Activated CD8-positive, alpha-beta T cell treated with anti-CD3 and anti-CD28 coated beads, Interleukin-2, amount 10 ng/mL, durations not matched to agents 7 days and 5 days (primary cell): ENCODE data around the gene RNF213. TPM values are rescaled to one million over a fixed set of nuclear protein-coding genes. Genes with fewer than 3 reads are reported as not detected.

Source experiments
- ATAC-seq: fragments of 150-1000 bp; cut with Tn5 transposase; one replicate; pipeline ENCODE4 v1.10.0; 2021; ENCODE audit warnings: moderate library complexity
- CTCF ChIA-PET: fragments of 350-600 bp; sonication (Branson Sonifier 250); formaldehyde crosslinking; loops from one replicate; lab custom pipeline; 2021; ENCODE audit warnings: antibody characterized with exemption; lab: Charles Lee
- POLR2A ChIA-PET: fragments of 350-600 bp; sonication (Branson Sonifier 250); formaldehyde crosslinking; loops from one replicate; lab custom pipeline; 2021; ENCODE audit warnings: antibody characterized with exemption; lab: Charles Lee
- DNase-seq: peaks from one replicate; pipeline ENCODE4 v3.0.0-alpha.2; 2020
- H3K27ac Mint-ChIP-seq: one replicate; pipeline ENCODE4 v1.8.0; 2021; ENCODE audit warnings: mild to moderate bottlenecking, mixed read lengths
- H3K27me3 Mint-ChIP-seq: one replicate; pipeline ENCODE4 v1.8.0; 2021; ENCODE audit warnings: low read depth, mixed read lengths
- H3K36me3 Mint-ChIP-seq: one replicate; pipeline ENCODE4 v1.8.0; 2021; ENCODE audit warnings: low read depth, mixed read lengths
- H3K4me1 Mint-ChIP-seq: one replicate; pipeline ENCODE4 v1.8.0; 2021; ENCODE audit warnings: low read depth, mixed read lengths
- H3K4me3 Mint-ChIP-seq: one replicate; pipeline ENCODE4 v1.8.0; 2021; ENCODE audit warnings: mild to moderate bottlenecking, mixed read lengths
- H3K9me3 Mint-ChIP-seq: one replicate; pipeline ENCODE4 v1.8.0; 2022; ENCODE audit warnings: mixed read lengths; ENCODE audit not compliant: insufficient read depth
- total RNA-seq, 2 experiments: library from RNA; stranded (reverse); gene quantifications; one replicate each; pipeline ENCODE4 v1.2.3, GENCODE V29; 2021

The RNF213 gene
- total RNA-seq, 2 experiments from 2014 or later, result 438 to 455 TPM

DNA sequence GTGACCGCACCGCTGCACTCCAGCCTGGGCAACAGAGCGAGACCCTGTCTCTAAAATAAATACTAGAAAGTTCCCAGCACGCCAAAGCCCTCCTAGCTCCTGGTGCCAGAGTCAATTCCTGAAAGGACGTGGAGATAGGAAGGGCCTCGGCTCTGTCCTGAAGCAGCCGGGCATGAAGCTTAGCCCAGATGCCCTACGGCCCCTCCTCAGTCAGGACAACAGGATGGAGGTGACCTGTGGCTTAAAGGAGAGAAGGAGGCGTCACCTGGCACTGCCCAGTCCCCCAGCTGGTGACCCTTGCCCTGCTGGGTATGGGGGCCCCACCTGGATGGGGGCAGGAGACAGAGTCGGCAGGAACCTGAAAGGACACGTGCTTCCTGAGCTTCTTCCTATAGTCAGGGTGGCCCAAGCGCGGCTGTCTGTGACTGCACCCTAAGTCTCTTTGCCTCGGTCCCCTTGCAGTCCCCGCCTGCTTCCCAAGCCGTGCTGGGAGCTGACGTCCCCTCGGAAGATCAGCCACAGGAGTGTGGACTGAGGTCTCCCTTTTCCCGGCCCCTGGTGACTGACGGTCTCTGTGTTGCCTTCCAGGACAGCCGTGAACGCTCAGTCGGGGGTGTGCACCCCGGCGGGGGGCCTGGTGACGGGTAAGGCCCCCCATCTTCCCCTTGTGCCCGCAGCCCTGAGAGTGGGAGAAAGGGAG lies 14.9 kb upstream of the RNF213 start:
- DNase-seq, result no peak
- H3K27me3 Mint-ChIP-seq, result no peaks in the 10 kb centered on the region
- ChIA-PET POLR2A (no interaction called here), CTCF (interaction anchor here (1.1 kb wide), 1 partner anchor 49 kb away, joined by 4 read pairs; no protein-coding TSS in a partner anchor)
- H3K9me3 Mint-ChIP-seq, result no peaks in the 10 kb centered on the region
- H3K4me3 Mint-ChIP-seq, result no peak overlapping the region
- no peak for ATAC-seq
- H3K36me3 Mint-ChIP-seq, result no peaks in the 10 kb centered on the region
- H3K27ac Mint-ChIP-seq, result no peak overlapping the region
- H3K4me1 Mint-ChIP-seq, result no peaks in the 10 kb centered on the region

DNA sequence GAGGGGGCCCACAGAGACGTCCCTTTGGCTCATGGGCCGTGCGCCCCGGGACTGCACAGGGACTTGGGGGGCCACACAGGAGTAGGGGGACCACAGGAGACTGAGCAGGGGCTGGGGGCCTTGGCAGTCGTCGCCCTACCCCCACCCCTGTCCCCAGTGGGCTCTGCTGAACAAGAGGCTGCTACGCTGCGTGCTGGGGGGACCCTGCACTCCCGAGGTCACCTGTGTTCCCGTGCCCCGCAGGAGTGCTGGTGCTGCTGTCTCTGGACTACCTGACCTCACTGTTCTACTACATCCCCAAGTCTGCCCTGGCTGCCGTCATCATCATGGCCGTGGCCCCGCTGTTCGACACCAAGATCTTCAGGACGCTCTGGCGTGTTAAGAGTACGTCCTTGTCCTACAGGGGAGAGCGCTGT lies 14.4 kb upstream of the RNF213 start:
- peak overlapping the region; percentile 6 for H3K27ac Mint-ChIP-seq
- no peaks in the 10 kb centered on the region for H3K36me3 Mint-ChIP-seq
- H3K4me3 Mint-ChIP-seq, result no peak overlapping the region
- ATAC-seq (no peak), DNase-seq (no peak)
- no peaks in the 10 kb centered on the region for H3K4me1 Mint-ChIP-seq
- no peaks in the 10 kb centered on the region for H3K27me3 Mint-ChIP-seq
- ChIA-PET CTCF (interaction anchor here (1.1 kb wide), 1 partner anchor 50 kb away, joined by 4 read pairs; no protein-coding TSS in a partner anchor), POLR2A (no interaction called here)
- H3K9me3 Mint-ChIP-seq, result no peaks in the 10 kb centered on the region

DNA sequence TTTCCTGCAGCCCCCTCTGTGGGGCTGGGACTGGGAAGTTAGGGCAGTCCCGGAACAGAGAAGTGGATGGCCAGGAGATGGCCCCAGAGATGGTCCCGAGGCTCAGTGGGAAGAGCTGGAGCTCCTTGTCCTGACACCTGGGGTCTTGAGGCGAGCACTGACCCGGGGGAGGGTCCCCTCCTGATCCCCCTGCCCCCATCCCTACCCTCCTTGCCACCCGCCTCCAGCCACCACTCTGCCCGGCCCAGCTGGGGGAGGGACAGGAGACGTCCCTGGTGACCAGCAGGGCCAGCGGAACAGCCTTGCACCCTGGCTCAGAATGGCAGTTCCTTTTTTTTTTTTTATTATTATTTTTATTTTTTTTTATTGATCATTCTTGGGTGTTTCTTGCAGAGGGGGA lies 13.9 kb upstream of the RNF213 start:
- Mint-ChIP-seq H3K4me1 (no peaks in the 10 kb centered on the region), H3K9me3 (no peaks in the 10 kb centered on the region), H3K27ac (peak overlapping the region; percentile 6), H3K36me3 (no peaks in the 10 kb centered on the region), H3K27me3 (no peaks in the 10 kb centered on the region), H3K4me3 (no peak overlapping the region)
- CTCF ChIA-PET, result no interaction called here
- DNase-seq (no peak), ATAC-seq (no peak)
- POLR2A ChIA-PET, result no interaction called here

DNA sequence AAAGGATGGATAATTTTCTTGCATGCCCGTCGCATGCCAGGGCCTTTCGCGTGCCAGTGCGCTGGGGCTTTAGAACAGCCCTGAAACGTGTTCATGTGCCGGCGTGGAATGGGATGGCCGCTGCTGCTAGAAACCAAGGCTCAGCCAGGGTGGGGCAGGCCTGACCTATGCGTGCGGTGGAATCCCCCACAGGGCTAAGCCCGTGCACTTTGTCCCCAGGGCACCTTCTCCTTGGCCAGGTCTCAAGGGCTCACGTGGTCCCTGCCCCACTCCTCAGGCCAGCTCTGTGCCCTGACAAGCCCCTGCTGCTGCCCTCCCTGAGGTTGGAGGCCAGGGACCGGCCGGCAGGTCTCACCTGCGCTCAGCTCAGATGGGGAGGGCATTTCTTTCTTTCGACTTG lies 13.1 kb upstream of the RNF213 start:
- H3K27ac Mint-ChIP-seq, result no peak overlapping the region
- H3K36me3 Mint-ChIP-seq, result no peaks in the 10 kb centered on the region
- ChIA-PET CTCF (no interaction called here), POLR2A (no interaction called here)
- H3K27me3 Mint-ChIP-seq, result no peaks in the 10 kb centered on the region
- H3K9me3 Mint-ChIP-seq, result no peaks in the 10 kb centered on the region
- H3K4me3 Mint-ChIP-seq, result no peak overlapping the region
- no peak for ATAC-seq
- H3K4me1 Mint-ChIP-seq, result peaks cover 2% of the 10 kb centered on the region
- DNase-seq, result no peak

DNA sequence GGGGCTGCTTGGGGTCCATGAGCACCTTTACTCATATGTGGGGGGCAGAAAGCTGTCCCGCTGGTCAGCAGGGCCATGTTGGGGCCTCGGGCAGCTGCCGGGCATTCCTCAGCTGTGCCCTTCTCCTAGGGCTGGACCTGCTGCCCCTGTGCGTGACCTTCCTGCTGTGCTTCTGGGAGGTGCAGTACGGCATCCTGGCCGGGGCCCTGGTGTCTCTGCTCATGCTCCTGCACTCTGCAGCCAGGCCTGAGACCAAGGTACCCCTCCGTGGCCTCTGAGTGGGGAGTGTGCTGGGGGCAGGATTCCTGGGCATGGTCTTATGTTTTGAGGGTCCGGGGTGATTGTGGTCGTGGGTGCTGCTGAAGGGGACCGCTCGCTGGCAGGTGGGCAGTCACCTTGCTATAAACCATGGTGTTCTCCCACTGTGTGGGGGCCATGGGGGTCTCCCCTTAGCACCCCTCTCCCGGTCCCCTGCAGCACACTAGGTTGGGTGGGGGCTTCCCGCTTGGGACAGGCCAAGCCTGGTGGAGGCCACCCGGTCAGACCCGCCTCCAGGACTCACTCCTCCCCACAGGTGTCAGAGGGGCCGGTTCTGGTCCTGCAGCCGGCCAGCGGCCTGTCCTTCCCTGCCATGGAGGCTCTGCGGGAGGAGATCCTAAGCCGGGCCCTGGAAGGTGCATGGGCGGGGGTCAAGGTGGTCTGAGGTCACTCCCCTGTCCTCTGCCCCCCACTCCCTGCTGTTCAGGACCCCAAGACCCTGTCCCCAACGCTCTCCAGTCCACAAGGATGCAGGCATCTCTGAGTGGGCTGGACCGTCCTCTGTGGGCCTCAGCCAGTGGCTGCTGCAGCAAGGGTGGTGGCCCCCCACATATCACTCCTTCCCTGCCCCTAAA lies 12.4 kb upstream of the RNF213 start:
- ChIA-PET POLR2A (no interaction called here), CTCF (no interaction called here)
- Mint-ChIP-seq H3K36me3 (no peaks in the 10 kb centered on the region), H3K4me1 (peaks cover 9% of the 10 kb centered on the region), H3K4me3 (no peak overlapping the region), H3K9me3 (no peaks in the 10 kb centered on the region), H3K27ac (no peak overlapping the region), H3K27me3 (no peaks in the 10 kb centered on the region)
- DNase-seq, result no peak
- no peak for ATAC-seq

DNA sequence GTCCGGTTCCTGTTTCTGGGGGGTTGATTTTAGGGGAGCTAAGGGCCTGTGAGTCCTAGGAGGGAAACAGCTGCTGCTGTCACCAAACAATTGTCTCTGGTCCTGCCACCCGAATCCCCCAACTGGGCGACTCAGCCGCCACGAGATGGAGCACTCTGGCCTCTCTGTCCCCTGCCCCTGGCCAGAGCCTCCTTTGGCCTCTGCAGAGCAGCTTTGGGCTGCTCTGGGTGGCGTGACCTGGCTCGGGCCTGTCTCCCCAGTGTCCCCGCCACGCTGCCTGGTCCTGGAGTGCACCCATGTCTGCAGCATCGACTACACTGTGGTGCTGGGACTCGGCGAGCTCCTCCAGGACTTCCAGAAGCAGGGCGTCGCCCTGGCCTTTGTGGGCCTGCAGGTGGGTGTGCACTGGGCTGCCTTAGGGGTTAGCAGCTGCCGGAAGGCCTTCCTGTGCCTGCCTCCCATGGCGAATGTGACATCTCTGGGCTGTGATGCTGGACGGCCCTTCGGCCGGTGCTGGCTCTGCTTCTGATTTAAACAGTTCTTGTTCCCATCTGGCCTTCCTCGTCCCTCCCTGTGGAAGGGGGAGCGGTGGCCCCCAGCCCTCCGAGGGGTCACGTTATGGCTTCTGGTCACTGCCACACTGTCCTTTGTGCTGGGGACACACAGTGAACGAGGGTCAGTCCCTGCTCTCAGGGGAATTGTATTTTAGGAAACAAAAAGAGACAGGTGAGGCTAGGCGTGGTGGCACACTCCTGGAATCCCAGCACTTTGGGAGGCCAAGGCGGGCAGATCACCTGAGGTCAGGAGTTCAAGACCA lies 11.6 kb upstream of the RNF213 start:
- Mint-ChIP-seq H3K36me3 (no peaks in the 10 kb centered on the region), H3K4me1 (peaks cover 17% of the 10 kb centered on the region), H3K27me3 (no peaks in the 10 kb centered on the region), H3K9me3 (no peaks in the 10 kb centered on the region), H3K4me3 (no peak overlapping the region), H3K27ac (no peak overlapping the region)
- ATAC-seq, result no peak
- no peak for DNase-seq
- CTCF ChIA-PET, result no interaction called here
- POLR2A ChIA-PET, result interaction anchor here (0.5 kb wide), 1 partner anchor 56 kb away, joined by 5 read pairs; no protein-coding TSS in a partner anchor

DNA sequence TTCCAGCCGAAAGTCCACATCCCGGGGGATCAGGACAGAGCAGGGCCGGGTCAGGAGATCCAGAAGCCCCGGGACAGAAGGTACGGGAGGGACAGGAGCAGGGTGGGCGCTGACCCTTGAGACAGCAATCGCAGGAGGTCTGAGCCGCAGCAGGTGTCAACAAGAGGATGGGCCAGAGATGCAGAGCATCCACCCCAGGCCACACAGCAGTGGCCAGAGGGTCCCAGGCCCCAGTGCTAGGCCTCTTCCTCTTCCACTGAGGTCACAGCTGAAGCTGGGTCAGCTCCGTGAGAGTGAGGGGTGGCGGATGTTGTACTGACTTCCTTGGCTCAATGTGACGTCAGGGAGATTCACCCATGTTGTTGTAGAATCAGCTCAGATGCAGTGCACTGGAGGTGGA lies 8.7 kb upstream of the RNF213 start:
- Mint-ChIP-seq H3K27me3 (no peaks in the 10 kb centered on the region), H3K9me3 (no peaks in the 10 kb centered on the region), H3K27ac (no peak overlapping the region), H3K4me1 (peaks cover 31% of the 10 kb centered on the region), H3K4me3 (no peak overlapping the region), H3K36me3 (no peaks in the 10 kb centered on the region)
- ATAC-seq (no peak), DNase-seq (no peak)
- POLR2A ChIA-PET, result interaction anchor here (0.9 to 6.3 kb wide), 2 partner anchors 13 to 106 kb away, joined by 3 to 38 read pairs; no protein-coding TSS in a partner anchor
- CTCF ChIA-PET, result interaction anchor here (0.6 to 3.1 kb wide), 7 partner anchors 13 to 169 kb away, joined by 3 to 17 read pairs (median 4); no protein-coding TSS in a partner anchor

DNA sequence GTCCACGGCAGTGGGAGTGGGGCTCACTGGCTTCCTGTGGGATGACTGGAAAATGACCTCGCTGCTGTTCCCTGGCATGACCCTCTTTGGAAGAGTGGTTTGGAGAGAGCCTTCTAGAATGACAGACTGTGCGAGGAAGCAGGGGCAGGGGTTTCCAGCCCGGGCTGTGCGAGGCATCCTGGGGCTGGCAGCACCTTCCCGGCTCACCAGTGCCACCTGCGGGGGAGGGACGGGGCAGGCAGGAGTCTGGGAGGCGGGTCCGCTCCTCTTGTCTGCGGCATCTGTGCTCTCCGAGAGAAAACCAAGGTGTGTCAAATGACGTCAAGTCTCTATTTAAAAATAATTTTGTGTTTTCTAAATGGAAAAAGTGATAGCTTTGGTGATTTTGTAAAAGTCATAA lies 7.8 kb upstream of the RNF213 start:
- H3K36me3 Mint-ChIP-seq, result no peaks in the 10 kb centered on the region
- H3K27ac Mint-ChIP-seq, result peak overlapping the region; percentile 25
- POLR2A ChIA-PET, result interaction anchor here (2.4 to 6.3 kb wide), 2 partner anchors 12 to 33 kb away, joined by 6 to 38 read pairs; partner anchors contain the start of gene SGSH
- H3K9me3 Mint-ChIP-seq, result no peaks in the 10 kb centered on the region
- peaks cover 36% of the 10 kb centered on the region for H3K4me1 Mint-ChIP-seq
- no peak overlapping the region for H3K4me3 Mint-ChIP-seq
- H3K27me3 Mint-ChIP-seq, result no peaks in the 10 kb centered on the region
- DNase-seq (peak; percentile 88), ATAC-seq (peak; percentile 85)
- CTCF ChIA-PET, result interaction anchor here (0.7 to 3.1 kb wide), 5 partner anchors 12 to 57 kb away, joined by 3 to 17 read pairs (median 4); no protein-coding TSS in a partner anchor

DNA sequence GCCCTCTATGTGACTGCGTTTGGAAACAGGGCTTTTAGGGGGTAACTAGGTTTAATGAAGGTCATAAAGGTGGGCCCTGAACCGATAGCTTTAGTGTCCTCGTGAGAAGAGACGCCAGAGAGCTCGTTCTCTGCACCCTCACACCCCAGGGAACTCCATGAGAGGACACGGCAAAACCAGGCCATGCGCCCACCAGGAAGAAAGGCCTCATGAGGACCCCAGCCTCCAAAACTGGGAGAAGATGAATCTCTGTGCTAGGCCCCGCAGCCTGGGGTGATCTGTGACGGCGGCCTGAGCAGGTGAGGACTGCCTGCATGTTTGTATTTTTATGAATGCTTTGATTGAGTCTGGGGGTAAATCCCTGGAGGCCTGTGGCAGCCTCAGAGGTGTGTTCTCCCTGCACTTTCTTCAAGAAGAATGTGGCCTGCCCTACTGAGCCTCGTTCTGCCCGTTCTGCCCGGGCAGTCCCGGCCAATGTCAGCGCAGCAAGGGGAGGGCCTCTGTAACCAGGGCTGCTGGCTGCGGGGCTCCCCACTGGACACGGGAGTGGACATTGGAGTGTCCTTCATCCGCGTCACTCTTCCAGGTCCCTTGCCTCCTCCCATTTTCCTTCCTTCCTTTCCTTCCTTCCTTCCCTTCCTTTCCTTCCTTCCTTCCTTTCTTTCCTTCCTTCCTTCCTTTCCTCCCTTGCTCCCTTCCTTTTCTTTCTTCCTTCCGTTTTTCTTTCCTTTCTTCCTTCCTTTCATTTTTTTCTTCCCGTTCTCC lies 6.8 kb upstream of the RNF213 start:
- peaks cover 46% of the 10 kb centered on the region for H3K4me1 Mint-ChIP-seq
- H3K9me3 Mint-ChIP-seq, result no peaks in the 10 kb centered on the region
- DNase-seq (no peak), ATAC-seq (no peak)
- H3K27me3 Mint-ChIP-seq, result no peaks in the 10 kb centered on the region
- CTCF ChIA-PET, result interaction anchor here (0.7 to 3.1 kb wide), 5 partner anchors 11 to 58 kb away, joined by 3 to 17 read pairs (median 4); no protein-coding TSS in a partner anchor
- H3K4me3 Mint-ChIP-seq, result no peak overlapping the region
- POLR2A ChIA-PET, result interaction anchor here (0.6 to 6.3 kb wide), 3 partner anchors 11 to 34 kb away, joined by 3 to 38 read pairs (median 6); partner anchors contain the start of gene SGSH
- H3K36me3 Mint-ChIP-seq, result no peaks in the 10 kb centered on the region
- peak overlapping the region; percentile 85 for H3K27ac Mint-ChIP-seq

DNA sequence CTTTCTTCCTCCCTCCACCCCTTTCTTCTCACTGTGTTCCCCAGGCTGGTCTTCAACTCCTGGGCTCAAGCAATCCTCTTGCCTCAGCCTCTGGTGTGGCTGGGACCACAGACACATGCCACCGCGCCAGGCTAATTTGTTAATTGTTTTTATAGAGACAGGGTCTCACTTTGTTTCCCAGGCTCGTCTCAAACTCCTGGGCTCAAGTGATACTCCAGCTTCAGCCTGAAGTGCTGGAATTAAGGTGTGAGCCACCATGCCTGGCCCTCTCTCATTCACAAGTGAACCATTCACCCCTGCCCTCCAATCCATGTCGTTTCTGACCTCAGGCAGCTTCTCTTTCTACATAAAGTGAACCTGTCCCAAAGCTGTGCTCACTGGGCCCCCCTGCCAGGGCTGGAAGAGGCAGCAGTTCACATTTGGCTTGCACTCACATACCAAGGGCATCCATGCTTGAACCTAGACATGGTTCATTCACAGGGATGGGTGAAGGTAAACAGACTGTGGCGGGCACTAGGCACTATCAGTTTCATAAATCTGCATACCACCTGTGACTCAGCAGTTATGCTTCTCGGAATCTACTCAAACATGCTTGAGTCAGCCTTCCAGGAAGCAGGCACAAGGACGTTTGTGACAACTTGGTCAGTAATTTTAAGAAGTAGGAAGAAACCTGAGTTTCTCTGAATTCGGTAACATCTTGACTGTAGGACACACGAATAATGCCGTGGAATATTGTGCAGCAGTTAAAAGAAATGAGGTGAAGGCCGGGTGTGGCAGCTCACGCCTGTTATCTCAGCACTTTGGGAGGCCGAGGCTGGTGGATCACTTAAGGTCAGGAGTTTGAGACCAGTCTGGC lies 6.0 kb upstream of the RNF213 start:
- peak; percentile 64 for ATAC-seq
- Mint-ChIP-seq H3K27me3 (no peaks in the 10 kb centered on the region), H3K9me3 (no peaks in the 10 kb centered on the region), H3K27ac (peak overlapping the region; percentile 85), H3K4me3 (peak overlapping the region; percentile 43), H3K4me1 (peaks cover 52% of the 10 kb centered on the region), H3K36me3 (no peaks in the 10 kb centered on the region)
- POLR2A ChIA-PET, result interaction anchor here (0.6 to 6.3 kb wide), 3 partner anchors 10 to 35 kb away, joined by 4 to 38 read pairs (median 6); partner anchors contain the start of gene SGSH
- CTCF ChIA-PET, result interaction anchor here (1.0 to 2.4 kb wide), 3 partner anchors 10 to 153 kb away, joined by 3 to 8 read pairs (median 5); partner anchors contain the start of gene GAA
- peak; percentile 77 for DNase-seq
